Keratinocyte (primary cell): ENCODE data around the gene CCBE1.

Experiments used
- CTCF ChIP-seq, 3 experiments: IDR thresholded peaks in 1 of 3; conservative IDR thresholded peaks in 1 of 3; optimal IDR thresholded peaks in 1 of 3; 2 replicates in 2 of 3; 3 replicates in 1 of 3; pipeline versions ENCODE3 to v1.5.1; 2011; ENCODE audit warnings: low read length in 3 of 3, mild to moderate bottlenecking in 3 of 3, moderate library complexity in 2 of 3, control low read depth in 1 of 3, inconsistent platforms in 1 of 3; ENCODE audit not compliant: insufficient read depth in 2 of 3; ENCODE audit errors: extremely low read depth in 1 of 3
- EZH2 ChIP-seq: IDR thresholded peaks from one replicate; pipeline ENCODE4 v1.6.1; 2012; ENCODE audit warnings: inconsistent platforms, mild to moderate bottlenecking, low read length, moderate library complexity

GRCh38 chr18:59453468-59453961, 243.7 kb downstream of the CCBE1 start:
- TF ChIP-seq CTCF (optimal IDR thresholded peaks at IDR 0.05 in 1 of 3, IDR thresholded peaks at IDR 0.05 in 1 of 3, conservative IDR thresholded peaks at IDR 0.05 in 1 of 3; ENCODE audit: extremely low read depth in 1 of 3, insufficient read depth in 2 of 3, low read length in 3 of 3) (no peak), EZH2 (no peak)
